GM10266 (cell line): ENCODE measurements around the gene NCKIPSD.

Source experiments
- DNase-seq: peaks from one replicate; pipeline ENCODE4 v3.0.0; 2012; ENCODE audit errors: extremely low spot score
- TF ChIP-seq, protein P1 (sequence below): IDR thresholded peaks from 2 replicates; pipeline ENCODE4 v1.5.1; 2012; ENCODE audit warnings: mild to moderate bottlenecking, low read depth; ENCODE audit not compliant: control insufficient read depth, insufficient read depth; ENCODE audit errors: missing control alignments

NCKIPSD gene

DNA sequence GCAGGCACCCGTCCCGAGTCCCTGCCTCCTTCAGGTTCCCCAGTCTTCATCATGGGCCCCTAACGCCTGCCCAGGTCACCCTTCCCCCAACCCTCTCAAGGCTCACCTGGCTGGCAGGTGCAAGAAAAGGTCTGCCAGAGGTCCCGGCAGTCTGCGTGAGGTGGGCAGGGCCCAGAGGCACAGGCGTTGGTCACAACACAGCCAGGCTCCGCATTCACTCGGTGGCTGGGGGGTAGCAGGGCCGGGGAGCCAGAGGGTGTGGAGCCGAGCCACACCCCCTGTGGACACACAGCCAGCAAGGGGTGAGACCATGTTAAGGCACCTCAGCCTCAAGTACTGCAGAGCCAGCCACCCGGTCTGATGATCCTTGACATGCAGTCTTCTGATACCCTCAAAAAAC lies 33.9 kb downstream of the NCKIPSD start:
- no peak for DNase-seq
- TF ChIP-seq, protein P1, sequence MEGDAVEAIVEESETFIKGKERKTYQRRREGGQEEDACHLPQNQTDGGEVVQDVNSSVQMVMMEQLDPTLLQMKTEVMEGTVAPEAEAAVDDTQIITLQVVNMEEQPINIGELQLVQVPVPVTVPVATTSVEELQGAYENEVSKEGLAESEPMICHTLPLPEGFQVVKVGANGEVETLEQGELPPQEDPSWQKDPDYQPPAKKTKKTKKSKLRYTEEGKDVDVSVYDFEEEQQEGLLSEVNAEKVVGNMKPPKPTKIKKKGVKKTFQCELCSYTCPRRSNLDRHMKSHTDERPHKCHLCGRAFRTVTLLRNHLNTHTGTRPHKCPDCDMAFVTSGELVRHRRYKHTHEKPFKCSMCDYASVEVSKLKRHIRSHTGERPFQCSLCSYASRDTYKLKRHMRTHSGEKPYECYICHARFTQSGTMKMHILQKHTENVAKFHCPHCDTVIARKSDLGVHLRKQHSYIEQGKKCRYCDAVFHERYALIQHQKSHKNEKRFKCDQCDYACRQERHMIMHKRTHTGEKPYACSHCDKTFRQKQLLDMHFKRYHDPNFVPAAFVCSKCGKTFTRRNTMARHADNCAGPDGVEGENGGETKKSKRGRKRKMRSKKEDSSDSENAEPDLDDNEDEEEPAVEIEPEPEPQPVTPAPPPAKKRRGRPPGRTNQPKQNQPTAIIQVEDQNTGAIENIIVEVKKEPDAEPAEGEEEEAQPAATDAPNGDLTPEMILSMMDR, result no peak

DNA sequence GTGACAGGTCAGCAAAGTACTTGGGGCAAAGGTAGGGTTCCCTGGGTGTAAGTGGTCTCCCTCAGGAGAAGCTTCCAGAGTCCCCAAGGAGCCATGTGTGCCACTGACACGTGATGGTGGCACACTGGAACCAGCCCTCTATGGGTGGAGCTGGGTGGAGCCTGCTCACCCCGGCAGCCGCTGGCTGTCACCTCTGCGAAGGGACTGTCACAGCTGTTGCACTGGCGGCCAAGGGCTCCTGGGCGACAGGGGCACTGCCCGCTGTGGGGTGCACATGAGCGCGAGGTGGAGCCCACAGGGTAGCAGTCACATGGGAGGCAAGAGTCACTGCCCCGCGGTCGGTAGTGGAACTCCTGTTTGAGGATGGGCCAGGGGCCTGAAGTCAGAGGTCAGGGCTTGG lies 35.0 kb downstream of the NCKIPSD start:
- DNase-seq, result no peak
- TF ChIP-seq, protein P1, result no peak

DNA sequence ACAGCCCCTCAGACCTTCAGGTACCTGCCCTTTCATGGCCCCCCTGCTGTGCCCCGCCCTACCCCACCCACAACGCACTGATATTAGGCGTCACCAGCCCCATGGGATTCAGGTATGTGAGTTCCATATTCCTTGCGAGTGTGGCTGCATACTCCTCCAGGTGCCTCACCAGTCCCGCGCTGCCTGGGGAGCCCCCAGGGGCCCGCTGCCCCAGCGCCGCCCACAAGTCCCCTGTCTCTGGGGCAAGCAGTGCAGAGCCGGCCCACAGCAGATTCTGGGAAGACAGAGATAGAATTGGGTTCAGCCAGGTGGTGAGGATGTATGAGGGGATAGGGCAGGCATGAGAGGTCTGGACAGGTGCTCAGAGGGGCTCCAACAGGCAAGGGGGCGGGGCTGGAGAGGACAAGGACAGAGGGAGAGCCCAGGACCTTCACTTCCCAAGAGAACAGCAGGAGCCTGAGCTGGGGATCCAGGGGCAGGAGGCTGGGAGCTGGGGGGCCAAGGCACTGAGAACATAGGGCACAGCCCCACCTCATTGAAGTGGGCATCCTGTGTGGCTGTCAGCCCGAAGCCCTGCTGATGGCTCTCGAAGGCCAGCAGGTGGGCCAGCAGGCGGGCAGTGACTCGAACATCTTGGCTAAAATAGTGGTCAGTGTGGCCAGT lies 37.4 kb downstream of the NCKIPSD start:
- no peak for DNase-seq
- TF ChIP-seq, protein P1, result no peak

DNA sequence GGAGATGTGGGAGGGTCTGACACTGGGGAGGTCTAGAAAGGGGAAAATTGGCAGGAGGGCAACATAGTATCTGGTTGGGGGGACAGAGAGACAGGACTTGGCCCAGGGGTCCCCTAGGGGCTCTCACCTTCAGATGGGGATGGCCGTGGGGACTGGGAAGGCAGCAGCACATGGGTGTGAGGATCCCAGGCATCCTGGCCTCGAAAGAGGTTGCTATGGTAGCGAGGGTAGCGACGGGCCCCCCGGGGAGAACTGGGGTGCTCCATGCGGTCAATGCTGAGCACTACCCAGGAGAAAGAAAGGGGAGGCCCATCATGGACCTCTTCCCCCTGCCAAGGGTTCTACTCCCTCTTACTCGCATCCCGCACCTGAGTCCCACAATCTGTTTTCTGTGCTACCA lies 38.0 kb downstream of the NCKIPSD start:
- no peak for DNase-seq
- TF ChIP-seq, protein P1, result no peak

DNA sequence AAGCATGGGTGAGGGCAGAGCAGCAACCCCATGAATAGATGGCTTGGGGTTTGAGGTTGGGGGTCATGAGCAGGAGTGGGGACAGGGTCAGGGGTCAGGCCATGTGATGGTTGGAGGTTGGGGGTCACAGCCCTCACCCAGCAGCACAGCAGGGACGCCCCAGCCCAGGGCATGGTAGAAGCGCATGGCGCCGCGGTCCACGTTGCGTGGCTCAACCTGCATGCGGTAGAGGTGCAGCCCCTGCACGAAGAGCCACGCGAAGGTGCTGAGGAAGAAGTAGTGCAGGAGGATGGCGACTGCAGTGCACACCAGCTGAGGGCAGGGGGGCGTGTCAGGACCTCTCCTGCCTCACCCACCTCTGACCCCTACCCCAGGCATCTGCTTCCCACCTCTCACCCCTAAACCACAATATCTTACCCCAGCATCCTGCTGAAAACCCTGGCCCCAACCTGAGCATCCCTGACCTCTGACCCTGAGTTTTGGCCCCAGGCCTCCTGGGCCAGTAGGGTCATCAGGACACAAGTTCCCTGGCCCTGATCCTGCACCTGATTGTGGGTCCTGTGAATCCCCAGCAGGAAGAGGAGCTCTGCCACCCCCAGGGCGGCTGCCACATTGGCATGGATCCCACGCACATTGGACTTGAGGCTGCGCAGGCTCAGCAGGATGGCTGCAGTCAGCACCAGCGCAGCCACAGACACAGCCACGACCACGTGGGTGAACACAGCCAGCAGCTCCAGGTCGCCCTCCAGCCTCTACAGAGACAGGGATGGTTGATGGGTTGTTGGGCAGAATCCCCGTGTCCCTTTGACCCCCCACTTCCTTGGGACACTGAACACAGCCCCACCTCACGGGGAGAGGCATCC lies 40.6 kb downstream of the NCKIPSD start:
- no peak for DNase-seq
- TF ChIP-seq, protein P1, result no peak

DNA sequence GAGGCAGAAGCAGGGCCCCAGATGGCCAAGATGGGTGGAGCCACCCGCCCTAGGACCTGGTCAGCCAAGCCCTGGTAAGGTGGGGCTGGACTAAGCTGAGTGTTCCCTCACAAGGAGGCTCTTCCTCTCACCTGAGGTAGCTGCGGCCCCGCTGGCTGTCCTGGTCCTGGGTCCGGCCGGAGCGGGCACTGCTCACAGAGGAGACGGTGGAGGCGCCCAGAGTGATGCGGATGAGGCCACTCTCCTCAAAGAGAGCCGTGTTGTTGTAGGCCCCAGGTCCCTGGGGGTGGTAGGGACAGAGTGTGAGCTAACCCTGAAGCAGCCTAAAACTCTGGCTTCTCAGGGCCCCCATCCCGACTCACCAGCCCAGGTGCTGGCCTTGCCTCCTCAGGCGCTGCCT lies 43.1 kb downstream of the NCKIPSD start:
- TF ChIP-seq, protein P1, result no peak

DNA sequence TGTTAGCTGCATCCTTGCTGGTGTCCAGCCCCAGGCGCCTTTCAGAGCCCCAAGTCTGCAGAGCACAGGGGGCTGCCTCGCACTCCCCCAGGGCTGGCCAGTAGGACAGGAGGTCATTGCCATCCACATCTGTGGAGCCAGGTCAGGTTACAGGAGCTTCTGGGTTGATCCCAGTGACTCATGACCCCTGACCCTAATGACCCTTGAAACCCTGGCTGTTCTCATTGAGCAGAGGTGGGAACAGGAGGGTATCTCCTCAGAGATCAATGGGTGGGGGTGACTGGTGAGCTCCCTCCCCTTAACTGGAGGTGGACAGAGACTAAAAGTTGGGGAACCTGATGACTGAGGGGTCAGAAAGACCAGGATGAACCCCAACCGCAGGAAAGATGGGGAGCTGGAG lies 44.3 kb downstream of the NCKIPSD start:
- DNase-seq, result no peak
- TF ChIP-seq, protein P1, result no peak

More for the DNA sequence above, 43.1 kb downstream of the NCKIPSD start:
- no peak for DNase-seq
